Stromal cell of bone marrow (primary cell): ENCODE measurements around the gene ELL.

Source experiments
- DNase-seq: peaks from one replicate; pipeline ENCODE4 v3.0.0-alpha.2; 2012; ENCODE audit warnings: low read depth

Gene ELL

GRCh38 chr19:18445262-18445948 is 76.5 kb downstream of the ELL start:
- no peak for DNase-seq

GRCh38 chr19:18444513-18444912 is 77.4 kb downstream of the ELL start:
- no peak for DNase-seq

- no peak for DNase-seq
Observed at GRCh38 chr19:18443831-18444230, 78.0 kb downstream of the ELL start.

GRCh38 chr19:18443406-18443805 is 78.5 kb downstream of the ELL start:
- DNase-seq: no peak

- no peak for DNase-seq
Observed at GRCh38 chr19:18442941-18443340, 78.9 kb downstream of the ELL start.

- no peak for DNase-seq
Observed at GRCh38 chr19:18441804-18442788, 79.8 kb downstream of the ELL start.

GRCh38 chr19:18440936-18441803 is 80.7 kb downstream of the ELL start:
- DNase-seq: no peak

GRCh38 chr19:18440415-18440877 is 81.4 kb downstream of the ELL start:
- no peak for DNase-seq

GRCh38 chr19:18439910-18440237 is 82.0 kb downstream of the ELL start:
- DNase-seq: no peak

- no peak for DNase-seq
Observed at GRCh38 chr19:18439025-18439909, 82.6 kb downstream of the ELL start.

GRCh38 chr19:18438331-18439024 is 83.4 kb downstream of the ELL start:
- no peak for DNase-seq

GRCh38 chr19:18437491-18438330 is 84.2 kb downstream of the ELL start, which contains the start of gene ISYNA1:
Gene ISYNA1 (minus strand): TSS chr19:18438133. CDS start chr19:18437979, 154 bp downstream.
- DNase-seq: no peak

- no peak for DNase-seq
Observed at GRCh38 chr19:18436671-18437490, 85.0 kb downstream of the ELL start.

GRCh38 chr19:18435842-18436670 is 85.8 kb downstream of the ELL start:
- DNase-seq: no peak

- no peak for DNase-seq
Observed at GRCh38 chr19:18435178-18435841, 86.6 kb downstream of the ELL start.

- DNase-seq: no peak
Observed at GRCh38 chr19:18434411-18435175, 87.3 kb downstream of the ELL start.
